Measurements from ENCODE around the gene KCNIP2.

KCNIP2 gene

GRCh38 chr10:101851411-101852116, 8.0 kb upstream of the KCNIP2 start:
- no peak for DNase-seq (ENCODE audit: low spot score)

GRCh38 chr10:101850749-101851148, 7.1 kb upstream of the KCNIP2 start:
- DNase-seq (ENCODE audit: low spot score): no peak

DNA sequence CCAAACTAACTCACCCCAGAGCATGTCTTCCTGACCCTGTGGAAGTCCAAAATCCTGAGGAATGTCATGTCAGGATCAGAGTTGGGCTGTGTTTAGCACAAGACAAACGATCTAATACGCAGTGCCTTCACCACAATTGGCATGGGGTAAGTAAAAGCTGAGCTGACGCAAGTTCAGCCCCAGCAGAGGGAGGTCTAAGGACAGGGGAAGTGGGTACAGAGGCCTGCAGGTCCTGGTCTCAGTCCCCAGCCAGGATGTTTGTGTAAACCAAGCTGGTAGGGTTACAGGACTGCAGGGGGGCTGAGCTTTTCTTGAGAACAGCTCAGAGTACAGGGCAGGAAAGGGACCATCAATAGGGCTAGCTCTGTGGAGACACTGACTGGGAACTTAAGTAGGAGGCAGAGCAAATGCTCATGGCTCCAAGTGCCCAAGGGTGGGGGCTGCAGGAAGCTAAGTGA, 5.3 kb upstream of the KCNIP2 start:
- DNase-seq (ENCODE audit: low spot score): no peak

DNA sequence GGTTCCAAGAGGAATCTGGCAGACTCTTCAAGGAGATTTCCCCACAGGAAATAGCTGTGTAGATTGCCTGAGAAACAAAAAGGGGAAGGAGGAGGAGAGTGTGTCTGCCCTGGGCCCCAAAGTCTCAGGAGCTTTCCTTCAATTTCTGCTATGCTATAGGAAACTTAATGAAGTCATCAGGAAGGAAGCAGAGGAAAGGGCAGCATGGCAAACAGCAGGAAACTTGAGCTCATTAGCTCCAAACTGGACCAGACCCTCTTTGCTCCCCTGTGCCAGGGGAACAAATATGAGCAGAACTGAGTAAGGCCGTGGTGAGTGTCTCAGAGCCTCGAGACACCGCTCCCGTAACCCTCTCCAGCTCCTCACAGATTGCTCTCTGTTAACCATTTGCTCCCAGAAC, 4.8 kb upstream of the KCNIP2 start:
- DNase-seq (ENCODE audit: low spot score): no peak

DNA sequence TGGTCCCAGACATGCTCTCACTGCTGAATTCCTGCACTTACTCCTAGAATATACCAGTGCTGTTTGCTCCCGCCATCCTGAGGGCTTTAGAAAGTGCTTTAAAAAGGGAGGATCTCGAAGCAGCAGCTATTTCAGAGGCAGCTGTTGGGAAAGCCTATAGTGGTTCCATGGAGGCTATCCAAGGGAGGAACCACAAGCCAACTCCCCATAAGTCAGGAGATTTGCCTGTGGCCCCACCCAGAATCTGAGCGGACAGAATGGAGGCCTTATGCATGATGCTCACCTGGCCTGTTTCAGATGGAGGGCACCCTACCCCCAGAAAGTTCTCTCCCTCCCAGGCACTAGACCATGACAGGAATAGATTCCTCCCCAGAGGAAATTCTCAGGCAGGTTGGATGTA, 2.3 kb upstream of the KCNIP2 start:
- no peak for DNase-seq (ENCODE audit: low spot score)

DNA sequence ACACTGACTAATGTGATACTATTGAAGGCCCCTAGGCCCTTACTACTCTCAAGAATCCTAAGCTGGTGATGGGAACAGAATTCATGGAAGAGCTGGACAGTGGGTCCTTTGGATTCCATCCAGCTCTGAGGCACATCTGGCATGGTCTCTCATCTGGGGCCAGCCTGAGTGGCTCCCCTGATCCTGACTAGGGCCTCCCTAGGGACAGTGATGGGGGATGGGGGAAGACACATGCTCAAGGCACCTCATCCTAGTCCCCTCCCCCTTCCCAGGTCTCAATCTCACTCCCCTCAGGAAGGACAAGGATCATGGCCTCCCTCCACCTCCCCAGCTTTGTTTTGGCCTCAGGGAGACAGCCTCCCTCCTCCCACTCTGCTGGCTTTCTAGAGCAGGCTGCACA, 1.8 kb downstream of the KCNIP2 start:
- DNase-seq (ENCODE audit: low spot score): no peak

DNA sequence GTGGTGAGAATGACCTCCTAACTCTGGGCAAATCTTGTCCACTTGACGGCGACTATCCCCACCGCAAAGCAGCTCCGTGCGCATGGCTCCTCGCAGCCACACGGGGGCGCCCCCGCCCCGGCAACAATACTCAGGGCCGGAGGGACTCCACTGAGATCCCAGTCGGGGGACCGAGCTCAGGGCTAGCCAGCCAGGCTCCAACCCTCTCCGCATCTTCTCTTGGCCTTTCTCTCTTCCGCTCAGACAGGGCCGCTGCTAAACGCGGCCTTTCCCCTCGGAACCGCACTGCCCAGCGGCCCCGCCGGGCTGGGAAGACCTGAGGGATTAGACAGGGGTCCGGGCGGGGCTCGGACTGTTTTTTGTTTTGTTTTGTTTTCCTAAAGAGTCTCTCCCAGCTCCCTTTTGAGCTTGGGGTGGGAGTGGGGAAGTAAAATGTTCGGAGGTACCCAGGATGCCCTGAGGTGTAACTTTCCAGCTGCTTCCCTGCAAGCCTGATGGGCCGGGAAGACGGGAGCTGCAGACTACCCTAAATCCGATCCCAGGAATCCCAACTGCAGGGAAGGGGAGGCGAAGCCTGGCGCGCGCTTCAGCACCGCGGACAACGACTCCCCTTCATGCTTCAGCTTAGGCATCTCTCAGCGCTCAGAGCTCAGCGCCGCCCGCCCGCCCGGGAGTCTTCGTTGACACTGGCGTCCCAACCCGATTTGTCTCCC, 2.7 kb downstream of the KCNIP2 start:
- peak; percentile 76 for DNase-seq (ENCODE audit: low spot score)

DNA sequence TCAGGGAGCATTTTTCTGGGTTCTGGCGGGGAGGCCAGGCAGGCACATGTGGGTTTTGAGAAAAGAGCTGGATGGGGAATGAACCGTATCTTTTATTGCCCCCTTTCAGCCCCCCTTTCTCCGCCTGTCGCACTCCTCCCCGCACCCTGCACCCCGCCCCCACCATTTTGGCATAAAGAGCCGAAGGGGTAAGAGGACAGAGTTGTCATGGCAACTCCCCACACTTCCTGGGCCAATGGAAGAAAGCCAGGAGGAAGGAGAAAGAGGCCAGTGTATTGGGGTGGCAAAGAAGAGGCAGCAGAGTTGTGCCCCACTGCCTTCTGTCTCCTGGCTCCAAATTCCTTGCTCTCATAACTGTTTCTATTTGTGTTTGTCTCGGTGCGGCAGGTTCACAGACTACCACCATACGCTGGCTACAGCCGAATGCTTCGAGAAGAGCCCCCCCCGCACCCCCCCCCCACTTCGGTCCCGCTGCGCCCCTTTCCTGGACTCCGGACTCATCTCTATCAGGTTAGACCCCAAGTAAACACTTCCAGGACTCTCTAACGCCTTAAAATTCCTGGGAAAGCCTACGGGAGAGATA, 3.4 kb downstream of the KCNIP2 start:
- no peak for DNase-seq (ENCODE audit: low spot score)

- DNase-seq (ENCODE audit: low spot score): peak; percentile 19
These were observed 4.1 kb downstream of the KCNIP2 start for GRCh38 chr10:101839416-101840063.

GRCh38 chr10:101839002-101839401, 4.6 kb downstream of the KCNIP2 start:
- no peak for DNase-seq (ENCODE audit: low spot score)

GRCh38 chr10:101838416-101838970, 5.1 kb downstream of the KCNIP2 start:
- no peak for DNase-seq (ENCODE audit: low spot score)

DNA sequence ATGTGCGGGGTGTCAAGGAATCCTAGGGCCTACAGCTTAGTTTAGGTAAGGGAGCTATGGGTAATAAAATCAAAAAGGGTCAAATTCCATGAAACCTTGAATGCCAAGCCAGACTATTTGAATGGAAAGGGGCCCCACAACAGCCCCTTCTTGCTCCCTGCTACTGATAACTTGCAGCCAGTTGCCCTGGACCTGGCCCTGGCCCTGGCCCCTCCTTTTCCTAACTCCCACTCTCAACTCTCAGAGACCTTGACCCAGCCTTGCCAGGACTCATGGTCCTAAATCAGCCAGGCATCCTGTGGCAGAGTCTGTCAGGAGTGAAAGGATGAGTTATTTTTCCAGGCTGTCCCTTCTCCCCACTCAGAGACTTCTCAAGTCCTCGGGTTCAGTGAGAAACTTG, 5.9 kb downstream of the KCNIP2 start:
- no peak for DNase-seq (ENCODE audit: low spot score)

- DNase-seq (ENCODE audit: low spot score): no peak
These were observed 8.2 kb downstream of the KCNIP2 start for GRCh38 chr10:101835362-101835761.

GRCh38 chr10:101834341-101834740, 9.3 kb downstream of the KCNIP2 start:
- no peak for DNase-seq (ENCODE audit: low spot score)

- DNase-seq (ENCODE audit: low spot score): no peak
These were observed 10.1 kb downstream of the KCNIP2 start for GRCh38 chr10:101833466-101833865.

DNA sequence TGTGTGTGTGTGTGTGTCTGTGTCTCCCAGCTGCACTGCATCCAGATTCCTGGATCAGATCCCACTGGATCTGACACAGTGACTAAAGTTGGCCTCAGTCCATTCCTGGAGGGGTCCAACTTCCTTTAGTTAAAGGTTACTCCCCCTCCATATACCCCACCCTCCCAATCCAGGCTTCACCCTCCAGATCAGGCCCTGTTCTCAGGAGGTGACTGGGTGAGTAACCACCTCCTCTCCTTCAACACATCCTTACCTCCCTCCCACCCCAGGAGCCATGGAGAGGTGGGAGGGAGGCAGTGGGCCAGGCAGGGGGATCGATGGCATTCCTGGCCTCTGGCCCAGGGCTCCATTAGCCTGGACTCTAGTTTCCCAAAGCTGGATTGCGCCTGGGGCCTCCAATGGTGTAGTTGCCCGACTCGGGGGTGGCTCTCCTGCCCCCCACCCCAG, 11.3 kb downstream of the KCNIP2 start:
- DNase-seq (ENCODE audit: low spot score): no peak

DNA sequence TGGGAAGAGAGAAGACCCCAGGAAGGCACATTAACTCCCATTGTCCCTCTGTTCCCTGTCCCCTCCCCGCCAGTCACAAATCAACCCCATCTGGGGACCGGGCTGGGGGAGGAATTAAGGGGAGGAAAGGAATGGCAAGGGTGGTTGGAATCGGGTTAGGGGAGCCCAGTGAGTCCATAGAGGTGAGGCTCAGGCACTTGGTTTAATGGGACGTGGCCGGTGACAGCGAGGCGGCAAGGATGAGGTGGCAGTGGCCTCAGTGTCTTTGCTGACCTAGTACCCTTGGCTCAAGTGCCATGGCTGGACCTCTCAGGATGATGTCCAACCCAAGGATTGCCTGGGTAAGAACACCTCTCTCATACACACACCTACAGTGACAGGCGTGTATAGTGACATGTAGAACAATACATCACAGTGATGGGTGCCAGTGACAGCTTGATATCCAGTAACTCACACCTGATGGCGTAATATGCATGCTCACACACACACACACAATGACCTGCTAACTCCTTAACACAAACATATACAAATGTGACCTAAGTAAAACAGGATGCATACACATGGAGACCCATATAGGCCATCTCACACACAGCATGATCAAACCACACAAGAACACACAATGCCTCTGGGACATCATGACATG, 12.3 kb downstream of the KCNIP2 start:
- no peak for DNase-seq (ENCODE audit: low spot score)

GRCh38 chr10:101830322-101831168, 13.1 kb downstream of the KCNIP2 start:
- DNase-seq (ENCODE audit: low spot score): peak; percentile 85

DNA sequence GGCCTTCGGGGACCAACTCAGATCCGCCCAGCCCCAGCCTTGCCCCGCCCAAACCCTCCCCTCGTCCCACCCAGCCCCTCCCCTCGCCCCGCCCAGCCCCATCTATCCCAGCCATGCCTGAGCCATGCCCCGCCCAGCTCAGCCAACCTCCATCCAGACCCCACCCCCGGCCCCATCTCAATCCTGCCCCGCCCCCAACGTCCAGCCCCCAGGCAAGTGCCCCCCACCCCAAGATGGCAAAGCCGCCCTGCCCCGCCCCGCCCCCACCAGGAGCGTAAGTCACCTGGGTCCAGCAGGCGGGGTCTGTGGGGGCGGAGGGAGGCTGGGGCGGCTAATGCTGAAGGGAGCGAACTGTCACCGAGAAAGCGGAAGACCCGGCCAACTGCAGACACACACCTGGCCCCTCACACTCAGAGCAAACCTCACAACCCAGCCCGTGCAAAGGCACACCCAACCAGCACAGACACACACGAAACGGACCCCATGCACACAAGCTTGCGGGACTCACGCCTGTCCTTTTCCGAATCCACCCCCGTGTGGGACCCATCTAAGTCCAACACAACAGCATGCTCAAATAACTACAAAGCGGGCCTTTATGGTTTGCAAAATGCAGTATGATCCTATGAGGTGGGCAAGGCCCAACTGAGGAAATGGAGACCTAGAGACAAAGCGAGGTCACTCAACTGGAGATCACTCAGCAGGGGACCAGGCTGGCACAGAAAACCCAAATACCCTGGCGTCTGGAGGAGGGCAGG, 13.9 kb downstream of the KCNIP2 start:
- no peak for DNase-seq (ENCODE audit: low spot score)
